Lower leg skin (tissue), 3 donors: ENCODE data around the gene AP2A1.

Experiments used
- POLR2A ChIP-seq, 2 donors: fragments of 450-650 bp; IDR thresholded peaks; one replicate each; pipeline ENCODE4 v1.6.1; 2016 to 2017; ENCODE audit warnings: antibody characterized with exemption in 2 of 2, mild to moderate bottlenecking in 1 of 2, moderate library complexity in 1 of 2
- TF ChIP-seq, protein P1 (sequence below), 3 donors: fragments of 450-650 bp; IDR thresholded peaks; one replicate each; pipeline ENCODE4 v1.5.1; 2016; ENCODE audit warnings: antibody characterized with exemption in 3 of 3, mild to moderate bottlenecking in 3 of 3, moderate library complexity in 2 of 3

DNA sequence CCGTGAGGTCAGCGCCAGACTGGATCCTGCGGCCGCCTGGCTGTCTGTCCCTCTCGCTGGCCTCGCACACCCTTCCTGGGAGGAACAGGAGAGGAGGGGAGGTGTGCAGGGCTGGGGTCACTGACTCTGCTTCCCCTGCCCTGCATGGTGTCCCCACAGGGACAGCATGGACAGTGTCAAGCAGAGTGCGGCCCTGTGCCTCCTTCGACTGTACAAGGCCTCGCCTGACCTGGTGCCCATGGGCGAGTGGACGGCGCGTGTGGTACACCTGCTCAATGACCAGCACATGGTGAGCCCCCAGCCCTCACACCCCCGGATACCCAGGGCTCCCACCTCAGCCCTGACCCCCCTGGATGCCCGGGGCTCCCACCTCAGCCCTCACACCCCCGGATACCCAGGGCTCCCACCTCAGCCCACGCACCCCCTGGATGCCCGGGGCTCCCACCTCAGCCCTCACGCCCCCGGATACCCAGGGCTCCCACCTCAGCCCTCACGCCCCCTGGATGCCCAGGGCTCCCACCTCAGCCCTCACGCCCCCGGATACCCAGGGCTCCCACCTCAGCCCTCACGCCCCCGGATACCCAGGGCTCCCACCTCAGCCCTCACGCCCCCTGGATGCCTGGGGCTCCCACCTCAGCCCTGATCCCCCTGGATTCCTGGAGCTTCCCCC lies 25.1 kb downstream of the AP2A1 start:
- TF ChIP-seq POLR2A (IDR thresholded peaks at IDR 0.05), result no peak
- TF ChIP-seq, protein P1, sequence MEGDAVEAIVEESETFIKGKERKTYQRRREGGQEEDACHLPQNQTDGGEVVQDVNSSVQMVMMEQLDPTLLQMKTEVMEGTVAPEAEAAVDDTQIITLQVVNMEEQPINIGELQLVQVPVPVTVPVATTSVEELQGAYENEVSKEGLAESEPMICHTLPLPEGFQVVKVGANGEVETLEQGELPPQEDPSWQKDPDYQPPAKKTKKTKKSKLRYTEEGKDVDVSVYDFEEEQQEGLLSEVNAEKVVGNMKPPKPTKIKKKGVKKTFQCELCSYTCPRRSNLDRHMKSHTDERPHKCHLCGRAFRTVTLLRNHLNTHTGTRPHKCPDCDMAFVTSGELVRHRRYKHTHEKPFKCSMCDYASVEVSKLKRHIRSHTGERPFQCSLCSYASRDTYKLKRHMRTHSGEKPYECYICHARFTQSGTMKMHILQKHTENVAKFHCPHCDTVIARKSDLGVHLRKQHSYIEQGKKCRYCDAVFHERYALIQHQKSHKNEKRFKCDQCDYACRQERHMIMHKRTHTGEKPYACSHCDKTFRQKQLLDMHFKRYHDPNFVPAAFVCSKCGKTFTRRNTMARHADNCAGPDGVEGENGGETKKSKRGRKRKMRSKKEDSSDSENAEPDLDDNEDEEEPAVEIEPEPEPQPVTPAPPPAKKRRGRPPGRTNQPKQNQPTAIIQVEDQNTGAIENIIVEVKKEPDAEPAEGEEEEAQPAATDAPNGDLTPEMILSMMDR (IDR thresholded peaks at IDR 0.05), result no peak
